Esophagus squamous epithelium (tissue), 5 donors: ENCODE measurements around the gene EEF1G. TPM values are rescaled to one million over a fixed set of nuclear protein-coding genes. Genes with fewer than 3 reads are reported as not detected.
"Not testable (repeated sequence)": the region's sequence is repeated elsewhere in the genome, so short reads cannot be mapped to it uniquely, and the experiment has no call there.

Experiments
- DNase-seq: peaks from one replicate; lab custom pipeline; 2025; lab: John Stamatoyannopoulos, UW
- H3K27ac ChIP-seq, 4 donors: fragments of 200-600 bp; sonication (generic); one replicate each; pipeline ENCODE4 v1.5.1; 2016 to 2019; ENCODE audit warnings: mild to moderate bottlenecking in 1 of 4
- H3K27me3 ChIP-seq, 4 donors: fragments of 200-600 bp; sonication (generic); 1 replicate in 3 of 4; 2 replicates in 1 of 4; pipeline versions ENCODE4 v1.5.1 to v1.6.0; 2017 to 2021; ENCODE audit warnings: antibody characterized with exemption in 1 of 4
- H3K36me3 ChIP-seq, 3 donors: fragments of 200-600 bp; sonication (generic); one replicate each; pipeline ENCODE4 v1.5.1; 2016 to 2019
- H3K4me1 ChIP-seq, 3 donors: fragments of 200-600 bp; sonication (generic); one replicate each; pipeline ENCODE4 v1.5.1; 2017 to 2019
- H3K4me3 ChIP-seq, 4 donors: fragments of 200-600 bp; sonication (generic); 1 replicate in 3 of 4; 2 replicates in 1 of 4; pipeline ENCODE4 v1.5.1; 2016 to 2019; ENCODE audit warnings: mild to moderate bottlenecking in 2 of 4, moderate library complexity in 1 of 4
- H3K9me3 ChIP-seq, 3 donors: fragments of 200-600 bp; sonication (generic); one replicate each; pipeline ENCODE4 v1.5.1; 2016 to 2019
- POLR2A ChIP-seq, 4 donors: fragments of 450-650 bp; IDR thresholded peaks; one replicate each; pipeline ENCODE4 v1.6.1; 2017; ENCODE audit warnings: antibody characterized with exemption in 4 of 4, mild to moderate bottlenecking in 4 of 4, moderate library complexity in 3 of 4
- WGBS, 2 donors: methylation state at CpG; one replicate each; pipeline ENCODE4 v1.1.5; 2018; 5-methylcytosine and 5-hydroxymethylcytosine counted together
- intact Hi-C: fragments of 100-400 bp; cut with DNase I; formaldehyde crosslinking; loops from one replicate; pipeline ENCODE4 v1.15.0; 2022
- total RNA-seq, 4 donors: library from RNA; depleted of rRNA; stranded (reverse); fragments of >200 nt; gene quantifications; one replicate each; pipeline ENCODE4 v1.1.0, GENCODE V29; 2016
- TF ChIP-seq, protein P1 (sequence below), 6 experiments: fragments of 450-650 bp in 4 of 6; fragments of 200-600 bp in 2 of 6; sonication (generic) in 2 of 6; IDR thresholded peaks; one replicate each; pipeline ENCODE4 v1.5.1; 2016 to 2019; ENCODE audit warnings: antibody characterized with exemption in 6 of 6, mild to moderate bottlenecking in 4 of 6, moderate library complexity in 4 of 6
- donor health status: DM: yes; HTN: yes; CAD: no.

EEF1G gene, protein sequence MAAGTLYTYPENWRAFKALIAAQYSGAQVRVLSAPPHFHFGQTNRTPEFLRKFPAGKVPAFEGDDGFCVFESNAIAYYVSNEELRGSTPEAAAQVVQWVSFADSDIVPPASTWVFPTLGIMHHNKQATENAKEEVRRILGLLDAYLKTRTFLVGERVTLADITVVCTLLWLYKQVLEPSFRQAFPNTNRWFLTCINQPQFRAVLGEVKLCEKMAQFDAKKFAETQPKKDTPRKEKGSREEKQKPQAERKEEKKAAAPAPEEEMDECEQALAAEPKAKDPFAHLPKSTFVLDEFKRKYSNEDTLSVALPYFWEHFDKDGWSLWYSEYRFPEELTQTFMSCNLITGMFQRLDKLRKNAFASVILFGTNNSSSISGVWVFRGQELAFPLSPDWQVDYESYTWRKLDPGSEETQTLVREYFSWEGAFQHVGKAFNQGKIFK
- total RNA-seq = 1,000 to 10,000 TPM; 1,144 to 2,095 (median 1,685) TPM

DNA sequence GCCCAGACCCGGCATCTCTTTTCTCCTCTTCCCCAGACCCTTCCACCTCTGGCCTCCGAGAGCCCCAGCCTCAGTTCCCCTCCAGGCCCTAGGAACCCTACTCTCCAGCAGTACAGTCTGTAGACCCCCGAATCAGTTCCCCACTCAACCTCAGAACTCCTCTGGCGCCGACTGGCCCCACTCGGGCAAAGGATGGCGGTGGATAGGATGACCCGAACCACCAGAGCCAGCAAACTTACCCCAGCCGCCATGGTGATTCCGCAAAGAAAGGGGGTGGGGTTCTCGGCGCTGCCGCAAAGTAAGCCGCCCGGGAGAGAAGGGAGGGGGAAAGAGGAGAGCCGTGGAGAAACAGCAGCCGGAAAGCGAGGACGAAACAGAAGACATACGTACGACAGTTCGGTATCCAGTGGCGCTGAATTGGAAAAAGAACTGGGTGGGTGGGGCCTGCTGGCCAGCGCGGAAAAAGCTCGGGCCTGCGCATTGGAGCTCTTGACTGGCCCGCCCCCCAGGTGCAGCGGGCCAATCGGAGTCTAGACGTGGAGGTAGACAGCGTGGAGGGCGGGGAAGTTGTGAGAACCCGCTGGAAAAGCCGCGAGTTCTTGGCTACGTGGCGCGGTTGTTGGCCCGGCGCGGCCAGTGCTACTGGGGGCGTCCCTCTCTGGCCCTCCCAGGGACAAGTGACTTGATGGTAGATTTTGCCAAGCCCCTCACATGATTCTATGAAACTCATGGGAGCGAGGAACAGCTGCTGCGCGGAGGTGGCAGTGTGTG, at the start of gene EEF1G:
Gene EEF1G, minus strand, starts transcription at position 300 of the 771 bp plus-strand sequence. Its CDS starts 49 bp downstream, at position 251.
- WGBS, 2 donors = 0 to 1% methylated on average over 24 to 39 of the region's 46 CpGs
- intact Hi-C loops = no loop called here
- Histone ChIP-seq H3K27me3 (no peaks in the 10 kb centered on the region), H3K4me3 (peak within 1 kb of the TSS; percentile 58 to 89 (median 82)), H3K9me3 (no peaks in the 10 kb centered on the region), H3K4me1 (peaks cover 24 to 78% (median 38%) of the 10 kb centered on the region in 3 donors), H3K36me3 (peaks cover 0 to 74% (median 30%) of the 10 kb centered on the region in 3 donors), H3K27ac (peak within 1 kb of the TSS; percentile 86 to 96 (median 93))
- TF ChIP-seq, protein P1, sequence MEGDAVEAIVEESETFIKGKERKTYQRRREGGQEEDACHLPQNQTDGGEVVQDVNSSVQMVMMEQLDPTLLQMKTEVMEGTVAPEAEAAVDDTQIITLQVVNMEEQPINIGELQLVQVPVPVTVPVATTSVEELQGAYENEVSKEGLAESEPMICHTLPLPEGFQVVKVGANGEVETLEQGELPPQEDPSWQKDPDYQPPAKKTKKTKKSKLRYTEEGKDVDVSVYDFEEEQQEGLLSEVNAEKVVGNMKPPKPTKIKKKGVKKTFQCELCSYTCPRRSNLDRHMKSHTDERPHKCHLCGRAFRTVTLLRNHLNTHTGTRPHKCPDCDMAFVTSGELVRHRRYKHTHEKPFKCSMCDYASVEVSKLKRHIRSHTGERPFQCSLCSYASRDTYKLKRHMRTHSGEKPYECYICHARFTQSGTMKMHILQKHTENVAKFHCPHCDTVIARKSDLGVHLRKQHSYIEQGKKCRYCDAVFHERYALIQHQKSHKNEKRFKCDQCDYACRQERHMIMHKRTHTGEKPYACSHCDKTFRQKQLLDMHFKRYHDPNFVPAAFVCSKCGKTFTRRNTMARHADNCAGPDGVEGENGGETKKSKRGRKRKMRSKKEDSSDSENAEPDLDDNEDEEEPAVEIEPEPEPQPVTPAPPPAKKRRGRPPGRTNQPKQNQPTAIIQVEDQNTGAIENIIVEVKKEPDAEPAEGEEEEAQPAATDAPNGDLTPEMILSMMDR (IDR thresholded peaks at IDR 0.05) = peak in 1 of 6 experiments; percentile 30
- TF ChIP-seq POLR2A (IDR thresholded peaks at IDR 0.05) = peak in 3 of 4 donors; percentile 20 to 75 (median 67)
- peak; percentile 94 for DNase-seq

DNA sequence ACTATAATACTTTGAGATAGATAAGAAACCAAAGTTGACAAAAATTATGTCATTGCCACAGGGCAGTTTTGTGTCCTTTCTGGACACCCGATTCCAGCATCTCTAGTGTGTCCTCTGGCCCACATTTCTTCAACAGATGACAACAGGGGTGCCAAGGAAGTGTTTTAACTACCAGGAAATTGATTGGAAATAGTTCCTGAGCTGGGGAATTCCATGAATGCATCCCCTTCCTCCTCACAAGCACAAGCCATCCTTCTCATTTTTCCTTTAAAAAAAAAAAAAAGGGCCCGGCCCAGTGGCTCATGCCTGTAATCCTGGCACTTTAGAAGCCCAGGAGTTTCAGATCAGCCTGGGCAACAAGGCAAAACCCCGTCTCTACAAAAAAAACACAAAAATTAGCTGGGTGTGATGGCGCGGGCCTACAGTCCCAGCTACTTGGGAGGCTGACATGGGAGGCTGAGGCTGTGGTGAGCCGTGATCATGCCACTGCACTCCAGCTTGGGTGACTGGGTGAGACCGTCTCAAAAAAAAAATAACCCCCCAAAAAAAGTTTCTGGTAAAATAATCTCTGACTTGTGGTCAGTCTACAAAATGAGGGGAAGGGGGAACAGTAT, 48.9 kb upstream of the EEF1G start:
- TF ChIP-seq, protein P1 (IDR thresholded peaks at IDR 0.05) = no peak
- TF ChIP-seq POLR2A (IDR thresholded peaks at IDR 0.05) = no peak
- WGBS, 2 donors = 75 to 80% methylated on average over 7 of the region's 7 CpGs
- Histone ChIP-seq H3K9me3 (no peaks in the 10 kb centered on the region), H3K4me1 (peaks cover 12 to 38% (median 19%) of the 10 kb centered on the region in 3 donors), H3K4me3 (peak overlapping the region; percentile 58 to 82 (median 65)), H3K27me3 (no peaks in the 10 kb centered on the region), H3K27ac (peak overlapping the region; percentile 87 to 96 (median 90)), H3K36me3 (peaks cover 22 to 36% (median 23%) of the 10 kb centered on the region in 3 donors)
- intact Hi-C loops = no loop called here
- no peak for DNase-seq

DNA sequence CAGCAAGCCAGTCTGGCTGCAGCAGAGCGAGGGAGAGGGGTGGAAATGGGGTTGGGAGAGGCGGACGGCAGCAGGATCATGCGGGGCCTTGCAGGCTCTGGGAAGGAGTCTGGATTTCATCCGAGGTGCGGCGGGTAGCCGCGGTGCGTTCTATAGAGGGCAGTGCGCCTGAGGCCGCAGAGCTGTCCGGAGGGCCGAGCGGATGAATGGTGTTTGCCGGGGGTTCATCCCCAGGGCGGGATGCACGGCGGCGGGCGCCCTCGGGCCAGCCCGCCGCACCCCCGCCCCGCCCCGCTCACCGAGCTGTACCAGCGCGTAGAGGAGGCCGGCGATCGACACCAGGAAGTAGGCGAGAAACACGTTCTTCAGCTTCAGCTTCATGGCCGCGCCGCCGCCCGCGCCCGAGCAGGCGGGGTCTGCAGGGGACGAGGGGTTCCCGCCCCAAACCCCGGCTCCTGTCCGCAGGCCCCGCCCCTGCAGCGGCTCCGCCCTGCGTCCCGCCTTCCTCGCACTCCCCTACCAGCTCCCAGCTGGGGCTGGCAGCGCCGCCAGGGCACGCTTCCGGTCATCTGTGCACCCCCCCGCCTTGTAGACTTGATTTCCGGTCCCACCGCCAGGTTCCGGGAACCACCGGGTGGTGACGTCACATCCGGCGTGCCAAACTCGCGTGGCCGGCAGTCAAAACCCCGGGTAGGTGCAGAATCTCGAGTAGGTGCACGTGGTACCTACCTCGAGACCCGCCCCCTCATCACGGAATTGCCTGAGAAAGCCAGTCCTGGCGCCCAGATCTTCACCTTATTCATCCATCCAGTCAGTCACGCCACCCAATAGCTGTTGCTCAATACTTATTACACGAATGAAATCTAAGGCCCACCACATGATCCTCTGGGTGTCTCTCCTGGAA, 48.1 kb upstream of the EEF1G start, which contains the start of gene B3GAT3:
Gene B3GAT3, minus strand, starts transcription at position 420 of the 904 bp plus-strand sequence. Its CDS starts 39 bp downstream, at position 381.
- Histone ChIP-seq H3K9me3 (no peaks in the 10 kb centered on the region), H3K27ac (peak within 1 kb of the TSS; percentile 87 to 96 (median 90)), H3K4me1 (peaks cover 12 to 38% (median 19%) of the 10 kb centered on the region in 3 donors), H3K4me3 (peak within 1 kb of the TSS; percentile 58 to 82 (median 65)), H3K36me3 (peaks cover 20 to 36% (median 24%) of the 10 kb centered on the region in 3 donors), H3K27me3 (no peaks in the 10 kb centered on the region)
- TF ChIP-seq, protein P1 (IDR thresholded peaks at IDR 0.05) = peak in 2 of 6 experiments; percentile 33 to 45
- TF ChIP-seq POLR2A (IDR thresholded peaks at IDR 0.05) = peak in 3 of 4 donors; percentile 44 to 91 (median 80)
- WGBS, 2 donors = 0 to 1% methylated on average over 25 to 28 of the region's 77 CpGs
- DNase-seq = peak; percentile 86
- intact Hi-C loops = no loop called here

DNA sequence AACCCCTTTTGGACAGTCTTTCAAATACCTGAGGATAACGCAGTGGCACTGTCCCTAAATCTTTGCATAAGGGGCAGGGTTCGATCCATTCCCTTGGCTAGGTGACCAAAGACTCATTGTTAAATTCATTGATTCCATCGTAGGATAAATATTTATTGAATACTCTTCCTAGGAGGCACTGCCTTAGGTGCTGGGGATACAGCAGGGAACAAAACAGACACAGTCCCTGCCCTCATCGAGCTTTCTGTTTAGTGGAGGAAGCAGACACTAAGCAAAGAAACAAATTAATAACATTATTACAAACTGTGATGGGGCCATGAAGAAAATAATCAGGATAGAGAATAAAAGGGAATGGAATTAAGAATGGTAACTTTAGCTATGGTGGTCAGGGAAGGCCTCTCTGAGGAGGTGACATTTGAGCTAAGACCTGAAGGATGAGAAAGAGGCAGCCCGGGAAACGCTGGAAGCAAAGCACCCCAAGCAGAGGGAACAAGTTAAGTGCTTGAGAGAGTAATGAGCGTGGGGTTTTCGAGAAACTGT, 47.4 kb upstream of the EEF1G start:
- intact Hi-C loops = no loop called here
- TF ChIP-seq, protein P1 (IDR thresholded peaks at IDR 0.05) = no peak
- TF ChIP-seq POLR2A (IDR thresholded peaks at IDR 0.05) = no peak
- Histone ChIP-seq H3K27ac (peak overlapping the region; percentile 87 to 96 (median 90)), H3K4me1 (peaks cover 12 to 38% (median 19%) of the 10 kb centered on the region in 3 donors), H3K27me3 (no peaks in the 10 kb centered on the region), H3K4me3 (peak overlapping the region; percentile 58 to 82 (median 65)), H3K36me3 (peaks cover 18 to 36% (median 22%) of the 10 kb centered on the region in 3 donors), H3K9me3 (no peaks in the 10 kb centered on the region)
- no peak for DNase-seq
- WGBS, 2 donors = 17 to 19% methylated on average over 8 of the region's 8 CpGs

DNA sequence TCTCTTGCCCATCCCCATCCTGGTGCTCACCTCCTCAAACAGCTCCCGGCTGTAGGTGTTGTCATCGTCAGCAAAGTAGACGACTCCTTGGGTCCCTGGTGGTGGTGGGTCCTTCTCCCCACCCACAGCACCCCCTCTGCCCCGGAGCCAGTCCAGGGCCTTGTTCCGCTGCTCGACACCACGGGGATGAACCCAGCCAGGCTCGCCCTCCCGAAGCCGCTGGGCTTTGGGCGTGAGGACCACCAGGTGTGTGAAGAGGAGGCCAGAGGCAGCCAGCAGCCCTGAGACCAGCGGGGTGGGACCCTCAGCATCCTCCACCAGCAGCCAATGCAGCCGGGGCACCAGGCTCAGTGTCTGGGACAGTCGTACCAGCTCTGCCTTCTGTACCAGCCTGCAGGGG, 43.3 kb upstream of the EEF1G start:
- DNase-seq = not testable (repeated sequence)
- 80 to 83% methylated on average over 1 of the region's 14 CpGs for whole genome bisulfite sequencing, 2 donors
- peaks cover 19 to 57% (median 35%) of the 10 kb centered on the region in 3 donors for H3K4me1 ChIP-seq

More for the DNA sequence above, 43.3 kb upstream of the EEF1G start:
- H3K27ac ChIP-seq, H3K4me3 ChIP-seq, H3K27me3 ChIP-seq, intact Hi-C loops, H3K9me3 ChIP-seq: not testable (repeated sequence)
- H3K36me3 ChIP-seq = peaks cover 10 to 36% (median 12%) of the 10 kb centered on the region in 3 donors
